Parathyroid adenoma (tissue), 2 donors: ENCODE results near the gene PRKCE.
A peak's percentile ranks its signal among the peaks of the same experiment; 100 is the strongest.

Source experiments
- H2AFZ ChIP-seq: fragments of 300-600 bp; sonication (generic); one replicate; pipeline ENCODE4 v1.7.0; 2017; ENCODE audit warnings: antibody characterized with exemption, mild to moderate bottlenecking
- H3K27ac ChIP-seq: fragments of 300-600 bp; sonication (generic); one replicate; pipeline ENCODE4 v1.7.0; 2017
- H3K27me3 ChIP-seq: fragments of 300-600 bp; sonication (generic); one replicate; pipeline ENCODE4 v1.7.0; 2017; ENCODE audit warnings: low read length; ENCODE audit not compliant: control insufficient read depth, insufficient read depth
- H3K36me3 ChIP-seq: fragments of 300-600 bp; sonication (generic); one replicate; pipeline ENCODE4 v1.7.0; 2017; ENCODE audit warnings: low read length; ENCODE audit not compliant: control insufficient read depth, insufficient read depth
- H3K4me1 ChIP-seq: fragments of 300-600 bp; sonication (generic); one replicate; pipeline ENCODE4 v1.7.0; 2017; ENCODE audit warnings: control low read depth
- H3K4me2 ChIP-seq: fragments of 300-600 bp; sonication (generic); one replicate; pipeline ENCODE4 v1.7.0; 2017; ENCODE audit warnings: low read length
- H3K4me3 ChIP-seq: fragments of 300-600 bp; sonication (generic); one replicate; pipeline ENCODE4 v1.7.0; 2017; ENCODE audit warnings: low read depth, low read length
- H3K79me2 ChIP-seq: fragments of 300-600 bp; sonication (generic); one replicate; pipeline ENCODE4 v1.7.0; 2017; ENCODE audit warnings: control low read depth
- H3K9ac ChIP-seq: fragments of 300-600 bp; sonication (generic); one replicate; pipeline ENCODE4 v1.7.0; 2017; ENCODE audit warnings: mild to moderate bottlenecking
- H3K9me3 ChIP-seq: fragments of 300-600 bp; sonication (generic); one replicate; pipeline ENCODE4 v1.7.0; 2017; ENCODE audit warnings: low read length; ENCODE audit not compliant: control insufficient read depth
- CTCF ChIP-seq: fragments of 300-600 bp; sonication (generic); IDR thresholded peaks from one replicate; pipeline ENCODE4 v1.7.0; 2017; ENCODE audit warnings: antibody characterized with exemption, mild to moderate bottlenecking
- donor health status: primary hyperparathyroidism.

Gene PRKCE

GRCh38 chr2:45816272-45816671 is 164.8 kb downstream of the PRKCE start:
- Histone ChIP-seq H3K4me2 (peak overlapping the region; percentile 9), H3K9me3 (no peaks in the 10 kb centered on the region), H3K79me2 (peaks cover 34% of the 10 kb centered on the region), H3K4me1 (peaks cover 46% of the 10 kb centered on the region), H3K27ac (no peak overlapping the region), H3K9ac (no peak overlapping the region), H3K36me3 (no peaks in the 10 kb centered on the region), H2AFZ (no peak overlapping the region), H3K27me3 (no peaks in the 10 kb centered on the region), H3K4me3 (no peak overlapping the region)
- TF ChIP-seq CTCF: no peak

GRCh38 chr2:45818591-45818990 is 167.1 kb downstream of the PRKCE start:
- Histone ChIP-seq H3K4me2 (no peak overlapping the region), H3K36me3 (no peaks in the 10 kb centered on the region), H2AFZ (no peak overlapping the region), H3K27me3 (no peaks in the 10 kb centered on the region), H3K4me1 (peaks cover 62% of the 10 kb centered on the region), H3K4me3 (no peak overlapping the region), H3K79me2 (peaks cover 35% of the 10 kb centered on the region), H3K9ac (no peak overlapping the region), H3K9me3 (no peaks in the 10 kb centered on the region), H3K27ac (no peak overlapping the region)
- TF ChIP-seq CTCF: no peak

GRCh38 chr2:45820048-45820447 is 168.6 kb downstream of the PRKCE start:
- no peak for TF ChIP-seq CTCF
- peaks cover 62% of the 10 kb centered on the region for H3K4me1 ChIP-seq

GRCh38 chr2:45821558-45822271 is 170.2 kb downstream of the PRKCE start:
- Histone ChIP-seq H3K27ac (peak overlapping the region; percentile 82), H3K4me2 (peak overlapping the region; percentile 51), H3K79me2 (peaks cover 34% of the 10 kb centered on the region), H3K36me3 (no peaks in the 10 kb centered on the region), H3K9me3 (no peaks in the 10 kb centered on the region), H2AFZ (peak overlapping the region; percentile 21), H3K27me3 (no peaks in the 10 kb centered on the region), H3K9ac (no peak overlapping the region), H3K4me3 (no peak overlapping the region), H3K4me1 (peaks cover 58% of the 10 kb centered on the region)
- no peak for TF ChIP-seq CTCF

More at GRCh38 chr2:45820048-45820447, 168.6 kb downstream of the PRKCE start:
- Histone ChIP-seq H3K36me3 (no peaks in the 10 kb centered on the region), H3K9me3 (no peaks in the 10 kb centered on the region), H3K4me2 (no peak overlapping the region), H3K27me3 (no peaks in the 10 kb centered on the region), H3K27ac (no peak overlapping the region), H2AFZ (no peak overlapping the region), H3K79me2 (peaks cover 32% of the 10 kb centered on the region), H3K9ac (no peak overlapping the region), H3K4me3 (no peak overlapping the region)

- Histone ChIP-seq H3K9me3 (no peaks in the 10 kb centered on the region), H3K4me2 (peak overlapping the region; percentile 51), H3K27ac (peak overlapping the region; percentile 82), H3K4me3 (no peak overlapping the region), H3K4me1 (peaks cover 63% of the 10 kb centered on the region), H3K79me2 (peaks cover 37% of the 10 kb centered on the region), H3K27me3 (no peaks in the 10 kb centered on the region), H3K9ac (no peak overlapping the region), H2AFZ (no peak overlapping the region), H3K36me3 (no peaks in the 10 kb centered on the region)
- no peak for TF ChIP-seq CTCF
Measured at GRCh38 chr2:45822272-45822630, 170.8 kb downstream of the PRKCE start.
